Liver (tissue), 9 donors: ENCODE measurements around the gene FAM151A. TPM values are rescaled to one million over a fixed set of nuclear protein-coding genes. Genes with fewer than 3 reads are reported as not detected.

Experiments
- DNase-seq: peaks from one replicate; pipeline ENCODE4 v3.0.0-alpha.2; 2017; ENCODE audit warnings: low spot score
- H3K27ac ChIP-seq, 2 donors: one replicate each; pipeline ENCODE4 v1.7.0; 2013; ENCODE audit warnings: inconsistent platforms in 2 of 2, low read length in 2 of 2, control low read depth in 1 of 2, low read depth in 1 of 2, mild to moderate bottlenecking in 1 of 2
- H3K27me3 ChIP-seq, 4 donors: one replicate each; pipeline versions ENCODE4 v1.6.1 to v1.7.0; 2013; ENCODE audit warnings: low read length in 3 of 4, inconsistent platforms in 1 of 4, mild to moderate bottlenecking in 1 of 4, moderate library complexity in 1 of 4; ENCODE audit not compliant: control insufficient read depth in 4 of 4, insufficient read depth in 4 of 4
- H3K36me3 ChIP-seq, 4 donors: one replicate each; pipeline versions ENCODE4 v1.6.1 to v1.7.0; 2013; ENCODE audit warnings: low read length in 3 of 4, mild to moderate bottlenecking in 3 of 4, low read depth in 1 of 4, moderate library complexity in 1 of 4; ENCODE audit not compliant: control insufficient read depth in 4 of 4, insufficient read depth in 3 of 4
- H3K4me1 ChIP-seq, 4 donors: one replicate each; pipeline versions ENCODE4 v1.6.1 to v1.7.0; 2013; ENCODE audit warnings: low read length in 3 of 4, mild to moderate bottlenecking in 3 of 4, moderate library complexity in 1 of 4; ENCODE audit not compliant: control insufficient read depth in 4 of 4, insufficient read depth in 4 of 4
- H3K4me3 ChIP-seq, 3 donors: one replicate each; pipeline versions ENCODE4 v1.6.1 to v1.7.0; 2013; ENCODE audit warnings: low read length in 3 of 3, control low read depth in 1 of 3, low read depth in 1 of 3, mild to moderate bottlenecking in 1 of 3
- H3K9ac ChIP-seq, 2 donors: one replicate each; pipeline ENCODE4 v1.7.0; 2013; ENCODE audit warnings: low read length in 2 of 2, mild to moderate bottlenecking in 2 of 2, moderate library complexity in 2 of 2, control low read depth in 1 of 2, low read depth in 1 of 2
- H3K9me3 ChIP-seq, 4 donors: one replicate each; pipeline versions ENCODE4 v1.6.1 to v1.7.0; 2013; ENCODE audit warnings: low read length in 3 of 4; ENCODE audit not compliant: control insufficient read depth in 4 of 4
- CTCF ChIP-seq: fragments of 150-350 bp; IDR thresholded peaks from 2 replicates; pipeline ENCODE4 v1.5.1; 2017; ENCODE audit warnings: improper control_type of control experiment, low read depth, low read length; ENCODE audit not compliant: missing input control
- EGR1 ChIP-seq, 2 donors: IDR thresholded peaks; 2 replicates each; pipeline ENCODE4 v1.6.1; 2016 to 2018; ENCODE audit warnings: antibody characterized with exemption in 2 of 2, low read depth in 2 of 2
- FOXA1 ChIP-seq: IDR thresholded peaks from 2 replicates; pipeline ENCODE4 v1.6.1; 2016; ENCODE audit warnings: antibody characterized with exemption
- FOXA2 ChIP-seq: IDR thresholded peaks from 2 replicates; pipeline ENCODE4 v1.6.1; 2016; ENCODE audit warnings: antibody characterized with exemption
- GABPA ChIP-seq, 2 donors: IDR thresholded peaks in 1 of 2; conservative IDR thresholded peaks in 1 of 2; 2 replicates each; pipeline ENCODE4 v1.6.1; 2016; ENCODE audit warnings: antibody characterized with exemption in 2 of 2, mild to moderate bottlenecking in 1 of 2, moderate library complexity in 1 of 2
- HNF4A ChIP-seq, 2 donors: conservative IDR thresholded peaks; 2 replicates each; pipeline ENCODE4 v1.6.1; 2016; ENCODE audit warnings: antibody characterized with exemption in 2 of 2, mild to moderate bottlenecking in 2 of 2
- HNF4G ChIP-seq: IDR thresholded peaks from 2 replicates; pipeline ENCODE4 v1.6.1; 2016; ENCODE audit warnings: antibody characterized with exemption
- JUND ChIP-seq, 2 donors: IDR thresholded peaks; 2 replicates each; pipeline ENCODE4 v1.6.1; 2016; ENCODE audit warnings: antibody characterized with exemption in 2 of 2
- MAX ChIP-seq: IDR thresholded peaks from 2 replicates; pipeline ENCODE4 v1.6.1; 2016; ENCODE audit warnings: antibody characterized with exemption
- NR2F2 ChIP-seq: IDR thresholded peaks from 2 replicates; pipeline ENCODE4 v1.6.1; 2016; ENCODE audit warnings: antibody characterized with exemption
- RAD21 ChIP-seq, 2 donors: IDR thresholded peaks; 2 replicates each; pipeline ENCODE4 v1.6.1; 2016; ENCODE audit warnings: antibody characterized with exemption in 2 of 2, mild to moderate bottlenecking in 2 of 2
- RXRA ChIP-seq, 2 donors: IDR thresholded peaks; 2 replicates each; pipeline ENCODE4 v1.6.1; 2017 to 2018; ENCODE audit warnings: antibody characterized with exemption in 2 of 2, mild to moderate bottlenecking in 1 of 2
- SP1 ChIP-seq: IDR thresholded peaks from 2 replicates; pipeline ENCODE4 v1.6.1; 2018; ENCODE audit warnings: antibody characterized with exemption, mild to moderate bottlenecking
- TAF1 ChIP-seq: conservative IDR thresholded peaks from 2 replicates; pipeline ENCODE4 v1.6.1; 2016; ENCODE audit warnings: antibody characterized with exemption, mild to moderate bottlenecking
- YY1 ChIP-seq: IDR thresholded peaks from 2 replicates; pipeline ENCODE4 v1.6.1; 2016; ENCODE audit warnings: antibody characterized with exemption, mild to moderate bottlenecking
- ZBTB33 ChIP-seq: IDR thresholded peaks from 2 replicates; pipeline ENCODE4 v1.6.1; 2016; ENCODE audit warnings: antibody characterized with exemption
- WGBS: extraction: QIAGEN DNeasy Blood & Tissue Kit; methylation state at CpG from one replicate; pipeline ENCODE4 v1.1.7; 2013; 5-methylcytosine and 5-hydroxymethylcytosine counted together
- polyA plus RNA-seq, 2 donors: library from polyadenylated mRNA; stranded (reverse) in 1 of 2; unstranded in 1 of 2; fragments of 200-250 nt in 1 of 2; fragments of >200 nt in 1 of 2; fragmentation: Nextera tagmentation in 1 of 2; extraction: Ambion mirVana in 1 of 2; gene quantifications; one replicate each; pipeline versions ENCODE4 v1.2.1 to v1.2.3, GENCODE V29; 2013 to 2015
- total RNA-seq, 2 donors: library from RNA; depleted of rRNA; stranded (reverse); fragments of >200 nt; gene quantifications; one replicate each; pipeline ENCODE4 v1.2.3, GENCODE V29; 2014
- TF ChIP-seq, protein P1 (sequence below): IDR thresholded peaks from 2 replicates; pipeline ENCODE4 v1.6.1; 2016; ENCODE audit warnings: antibody characterized with exemption
- TF ChIP-seq, protein P2 (sequence below): IDR thresholded peaks from 2 replicates; pipeline ENCODE4 v1.6.1; 2016; ENCODE audit warnings: antibody characterized with exemption, mild to moderate bottlenecking
- donor health status: healthy.
- donor health status: healthy.
- donor health status: healthy.
- donor health status: healthy.
- donor health status: healthy.

Gene FAM151A
- total and polyA plus RNA-seq, 4 donors: 1.5 to 25.1 (median 4.7) TPM

GRCh38 chr1:54611621-54612020 lies 11.7 kb downstream of the FAM151A start:
- Histone ChIP-seq H3K4me1 (no peaks in the 10 kb centered on the region), H3K9ac (no peak overlapping the region), H3K27ac (no peak overlapping the region), H3K36me3 (peaks cover 0 to 34% (median 7%) of the 10 kb centered on the region in 4 donors), H3K27me3 (no peaks in the 10 kb centered on the region), H3K9me3 (no peaks in the 10 kb centered on the region), H3K4me3 (no peak overlapping the region)
- 95% methylated on average over 8 of the region's 8 CpGs for WGBS
- no peak for TF ChIP-seq EGR1 (IDR thresholded peaks at IDR 0.05; ENCODE audit: low read depth in 2 of 2)
- TF ChIP-seq SP1: no peak
- TF ChIP-seq JUND (IDR thresholded peaks at IDR 0.05): no peak
- no peak for TF ChIP-seq YY1
- TF ChIP-seq ZBTB33: no peak
- TF ChIP-seq MAX: no peak
- no peak for TF ChIP-seq RXRA (IDR thresholded peaks at IDR 0.05)
- no peak for TF ChIP-seq GABPA (IDR thresholded peaks at IDR 0.05 in 1 of 2, conservative IDR thresholded peaks at IDR 0.05 in 1 of 2)
- no peak for TF ChIP-seq TAF1
- no peak for TF ChIP-seq CTCF
- TF ChIP-seq, protein P1, sequence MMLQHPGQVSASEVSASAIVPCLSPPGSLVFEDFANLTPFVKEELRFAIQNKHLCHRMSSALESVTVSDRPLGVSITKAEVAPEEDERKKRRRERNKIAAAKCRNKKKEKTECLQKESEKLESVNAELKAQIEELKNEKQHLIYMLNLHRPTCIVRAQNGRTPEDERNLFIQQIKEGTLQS: no peak
- TF ChIP-seq NR2F2: no peak
- TF ChIP-seq FOXA2: no peak
- TF ChIP-seq FOXA1: no peak
- no peak for TF ChIP-seq RAD21 (IDR thresholded peaks at IDR 0.05)
- TF ChIP-seq HNF4G: no peak
- no peak for TF ChIP-seq HNF4A (conservative IDR thresholded peaks at IDR 0.05)
- TF ChIP-seq, protein P2, sequence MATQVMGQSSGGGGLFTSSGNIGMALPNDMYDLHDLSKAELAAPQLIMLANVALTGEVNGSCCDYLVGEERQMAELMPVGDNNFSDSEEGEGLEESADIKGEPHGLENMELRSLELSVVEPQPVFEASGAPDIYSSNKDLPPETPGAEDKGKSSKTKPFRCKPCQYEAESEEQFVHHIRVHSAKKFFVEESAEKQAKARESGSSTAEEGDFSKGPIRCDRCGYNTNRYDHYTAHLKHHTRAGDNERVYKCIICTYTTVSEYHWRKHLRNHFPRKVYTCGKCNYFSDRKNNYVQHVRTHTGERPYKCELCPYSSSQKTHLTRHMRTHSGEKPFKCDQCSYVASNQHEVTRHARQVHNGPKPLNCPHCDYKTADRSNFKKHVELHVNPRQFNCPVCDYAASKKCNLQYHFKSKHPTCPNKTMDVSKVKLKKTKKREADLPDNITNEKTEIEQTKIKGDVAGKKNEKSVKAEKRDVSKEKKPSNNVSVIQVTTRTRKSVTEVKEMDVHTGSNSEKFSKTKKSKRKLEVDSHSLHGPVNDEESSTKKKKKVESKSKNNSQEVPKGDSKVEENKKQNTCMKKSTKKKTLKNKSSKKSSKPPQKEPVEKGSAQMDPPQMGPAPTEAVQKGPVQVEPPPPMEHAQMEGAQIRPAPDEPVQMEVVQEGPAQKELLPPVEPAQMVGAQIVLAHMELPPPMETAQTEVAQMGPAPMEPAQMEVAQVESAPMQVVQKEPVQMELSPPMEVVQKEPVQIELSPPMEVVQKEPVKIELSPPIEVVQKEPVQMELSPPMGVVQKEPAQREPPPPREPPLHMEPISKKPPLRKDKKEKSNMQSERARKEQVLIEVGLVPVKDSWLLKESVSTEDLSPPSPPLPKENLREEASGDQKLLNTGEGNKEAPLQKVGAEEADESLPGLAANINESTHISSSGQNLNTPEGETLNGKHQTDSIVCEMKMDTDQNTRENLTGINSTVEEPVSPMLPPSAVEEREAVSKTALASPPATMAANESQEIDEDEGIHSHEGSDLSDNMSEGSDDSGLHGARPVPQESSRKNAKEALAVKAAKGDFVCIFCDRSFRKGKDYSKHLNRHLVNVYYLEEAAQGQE: no peak
- DNase-seq: no peak
